ENCODE results near the gene SYNPO. TPM values are rescaled to one million over a fixed set of nuclear protein-coding genes. Genes with fewer than 3 reads are reported as not detected.

The SYNPO gene
- total RNA-seq, 1 donor from 2014 or later = 0.41 TPM

DNA sequence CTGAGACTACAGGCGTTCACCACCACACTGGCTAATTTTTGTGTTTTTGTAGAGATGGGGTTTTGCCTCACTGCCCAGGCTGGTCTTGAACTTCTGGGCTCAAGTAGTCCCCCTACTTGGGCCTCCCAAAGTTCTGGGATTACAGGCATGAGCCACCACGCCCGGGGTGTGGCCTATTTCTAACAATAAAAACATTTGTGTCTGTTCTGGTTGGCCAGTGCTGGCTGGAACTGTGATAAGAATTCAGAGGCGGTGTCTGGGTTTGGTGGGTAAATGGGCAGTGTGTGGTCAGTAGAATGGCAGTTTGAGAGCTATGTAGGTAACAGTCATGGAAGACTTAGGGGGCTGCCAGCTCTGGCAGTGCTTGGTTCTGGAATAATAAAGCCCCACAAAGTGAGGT is 46.9 kb upstream of the SYNPO start:
- no peak overlapping the region for H2AFZ ChIP-seq (replicated peaks)
- no peaks in the 10 kb centered on the region for H3K9me3 ChIP-seq (ENCODE audit: low read depth)
- peaks cover 42% of the 10 kb centered on the region for H3K4me1 Mint-ChIP-seq
- H3K27ac Mint-ChIP-seq = no peak overlapping the region
- TF ChIP-seq EZH2 (IDR thresholded peaks at IDR 0.05) (no peak), EZH2phosphoT487 (IDR thresholded peaks at IDR 0.05) (no peak), CTCF (IDR thresholded peaks at IDR 0.05) (no peak)
- no peak overlapping the region for H3K4me3 ChIP-seq
- no peak overlapping the region for H3K4me3 Mint-ChIP-seq
- peaks cover 7% of the 10 kb centered on the region for H3F3A ChIP-seq (ENCODE audit: low read depth)
- no peak overlapping the region for H3K9ac ChIP-seq
- no peaks in the 10 kb centered on the region for H3K27me3 ChIP-seq
- peaks cover 6% of the 10 kb centered on the region for H3K27me3 Mint-ChIP-seq (ENCODE audit: insufficient read depth, low read depth)
- H3K9me3 Mint-ChIP-seq = no peaks in the 10 kb centered on the region
- H3K4me1 ChIP-seq = peaks cover 28% of the 10 kb centered on the region
- no peaks in the 10 kb centered on the region for H3K79me2 ChIP-seq (ENCODE audit: low read depth)
- no peak for DNase-seq (ENCODE audit: low spot score)
- H3K27ac ChIP-seq = no peak overlapping the region
- H3K36me3 ChIP-seq = no peaks in the 10 kb centered on the region
- H3K36me3 Mint-ChIP-seq = no peaks in the 10 kb centered on the region
- H4K20me1 ChIP-seq (ENCODE audit: low read depth) = no peaks in the 10 kb centered on the region
- H3K4me2 ChIP-seq = no peak overlapping the region

- no peaks in the 10 kb centered on the region for H4K20me1 ChIP-seq (ENCODE audit: low read depth)
- peaks cover 7% of the 10 kb centered on the region for H3F3A ChIP-seq (ENCODE audit: low read depth)
- TF ChIP-seq EZH2 (IDR thresholded peaks at IDR 0.05) (no peak), CTCF (IDR thresholded peaks at IDR 0.05) (no peak), EZH2phosphoT487 (IDR thresholded peaks at IDR 0.05) (no peak)
- Mint-ChIP-seq H3K27ac (no peak overlapping the region), H3K4me3 (no peak overlapping the region), H3K9me3 (no peaks in the 10 kb centered on the region), H3K27me3 (ENCODE audit: insufficient read depth, low read depth) (peaks cover 6% of the 10 kb centered on the region), H3K36me3 (no peaks in the 10 kb centered on the region), H3K4me1 (peaks cover 42% of the 10 kb centered on the region)
- H2AFZ ChIP-seq (replicated peaks) = no peak overlapping the region
- H3K4me2 ChIP-seq = no peak overlapping the region
- H3K27ac ChIP-seq = no peak overlapping the region
- no peaks in the 10 kb centered on the region for H3K27me3 ChIP-seq
- H3K9me3 ChIP-seq (ENCODE audit: low read depth) = no peaks in the 10 kb centered on the region
- peaks cover 28% of the 10 kb centered on the region for H3K4me1 ChIP-seq
- no peaks in the 10 kb centered on the region for H3K79me2 ChIP-seq (ENCODE audit: low read depth)
- DNase-seq (ENCODE audit: low spot score) = no peak
- no peaks in the 10 kb centered on the region for H3K36me3 ChIP-seq
- H3K4me3 ChIP-seq = no peak overlapping the region
- H3K9ac ChIP-seq = no peak overlapping the region
Observed at GRCh38 chr5:150593996-150594395, 46.5 kb upstream of the SYNPO start.

DNA sequence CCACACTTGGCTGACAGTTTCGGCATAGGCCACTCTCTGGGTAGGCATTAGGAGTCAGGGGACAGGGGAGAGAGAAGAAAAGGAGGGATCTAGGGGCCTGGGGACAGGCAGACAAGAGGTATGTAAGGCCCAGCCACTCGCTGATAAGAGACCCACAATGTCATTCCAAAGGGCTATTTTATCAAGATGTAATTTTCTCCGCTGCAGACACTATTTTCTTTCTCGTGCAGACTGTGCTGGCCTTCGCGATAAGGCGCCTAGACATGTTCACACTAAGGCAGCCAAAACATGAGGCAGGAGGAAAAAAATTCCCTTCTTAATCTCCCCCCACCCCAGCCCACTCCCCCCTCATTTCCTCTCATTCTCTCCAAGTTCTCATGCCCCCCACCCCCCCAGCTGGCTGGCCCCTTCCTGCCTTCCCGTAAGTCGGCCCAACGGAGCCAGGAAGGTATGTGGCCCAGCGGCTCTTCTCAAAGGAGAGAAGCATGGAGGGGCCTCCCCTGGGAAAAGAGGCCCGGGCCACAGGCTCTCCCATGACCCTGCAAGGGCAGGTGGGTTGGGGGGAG is 44.9 kb upstream of the SYNPO start:
- H4K20me1 ChIP-seq (ENCODE audit: low read depth) = no peaks in the 10 kb centered on the region
- peaks cover 37% of the 10 kb centered on the region for H3K4me1 Mint-ChIP-seq
- peaks cover 7% of the 10 kb centered on the region for H3F3A ChIP-seq (ENCODE audit: low read depth)
- TF ChIP-seq EZH2phosphoT487 (IDR thresholded peaks at IDR 0.05) (no peak), EZH2 (IDR thresholded peaks at IDR 0.05) (no peak), CTCF (IDR thresholded peaks at IDR 0.05) (no peak)
- H3K9ac ChIP-seq = no peak overlapping the region
- H3K4me3 ChIP-seq = no peak overlapping the region
- H3K4me1 ChIP-seq = peaks cover 26% of the 10 kb centered on the region
- H3K4me3 Mint-ChIP-seq = no peak overlapping the region
- no peak overlapping the region for H3K27ac Mint-ChIP-seq
- no peak overlapping the region for H3K4me2 ChIP-seq
- DNase-seq (ENCODE audit: low spot score) = no peak
- H3K36me3 Mint-ChIP-seq = no peaks in the 10 kb centered on the region
- no peaks in the 10 kb centered on the region for H3K9me3 ChIP-seq (ENCODE audit: low read depth)
- H3K9me3 Mint-ChIP-seq = no peaks in the 10 kb centered on the region
- H3K27me3 Mint-ChIP-seq (ENCODE audit: insufficient read depth, low read depth) = peaks cover 6% of the 10 kb centered on the region
- H3K36me3 ChIP-seq = no peaks in the 10 kb centered on the region
- H3K27ac ChIP-seq = no peak overlapping the region
- H3K27me3 ChIP-seq = no peaks in the 10 kb centered on the region
- H2AFZ ChIP-seq (replicated peaks) = no peak overlapping the region
- no peaks in the 10 kb centered on the region for H3K79me2 ChIP-seq (ENCODE audit: low read depth)

Measured in neural progenitor cell (in vitro differentiated cells).